Caco-2 (cell line): Measurements from ENCODE around the gene LYSMD2. TPM values are rescaled to one million over a fixed set of nuclear protein-coding genes. Genes with fewer than 3 reads are reported as not detected.

Experiments
- BruUV-seq: library from RNA; stranded (reverse); fragments of 400-500 nt; replicated peaks from 2 replicates; lab custom pipeline; 2021; lab: Mats Ljungman, UMichigan
- CTCF ChIA-PET: fragments of 300-600 bp; sonication (Branson Sonifier 250); formaldehyde crosslinking; loops from one replicate; lab custom pipeline; 2022; ENCODE audit warnings: antibody characterized with exemption; lab: Charles Lee
- POLR2A ChIA-PET: fragments of 300-600 bp; sonication (Branson Sonifier 250); formaldehyde crosslinking; loops from one replicate; lab custom pipeline; 2022; ENCODE audit warnings: antibody characterized with exemption; lab: Charles Lee
- DNase-seq, 2 experiments: peaks; one replicate each; pipeline versions ENCODE4 v3.0.0 to v3.0.0-alpha.2; 2020 to 2022
- H3K27me3 ChIP-seq: replicated peaks from 2 replicates; pipeline ENCODE4 v1.6.0; 2011; ENCODE audit warnings: low read length; ENCODE audit not compliant: control insufficient read depth, insufficient read depth
- H3K36me3 ChIP-seq: 2 replicates; pipeline ENCODE4 v1.5.1; 2011; ENCODE audit warnings: low read length; ENCODE audit not compliant: control insufficient read depth, insufficient read depth
- H3K4me1 ChIP-seq: fragments of 250-450 bp; sonication (Bioruptor Pico); 2 replicates; pipeline ENCODE4 v1.5.1; 2020; ENCODE audit warnings: mild to moderate bottlenecking
- H3K4me3 ChIP-seq: 2 replicates; pipeline ENCODE4 v1.5.1; 2011; ENCODE audit warnings: low read depth, mild to moderate bottlenecking, control low read depth, low read length
- H3K9me3 ChIP-seq: fragments of 250-450 bp; sonication (Bioruptor Pico); 2 replicates; pipeline ENCODE4 v1.5.1; 2020; ENCODE audit warnings: mild to moderate bottlenecking, moderate library complexity
- H3K27ac Mint-ChIP-seq: one replicate; pipeline ENCODE4 v1.8.0; 2022; ENCODE audit warnings: mixed read lengths; ENCODE audit not compliant: unreplicated experiment
- H3K27me3 Mint-ChIP-seq: one replicate; pipeline ENCODE4 v1.8.0; 2022; ENCODE audit warnings: mixed read lengths; ENCODE audit not compliant: insufficient read depth, unreplicated experiment
- H3K36me3 Mint-ChIP-seq: one replicate; pipeline ENCODE4 v1.8.0; 2022; ENCODE audit warnings: mild to moderate bottlenecking, mixed read lengths; ENCODE audit not compliant: insufficient read depth, unreplicated experiment
- H3K4me1 Mint-ChIP-seq: one replicate; pipeline ENCODE4 v1.8.0; 2022; ENCODE audit warnings: low read depth, mixed read lengths; ENCODE audit not compliant: unreplicated experiment
- H3K4me3 Mint-ChIP-seq: one replicate; pipeline ENCODE4 v1.8.0; 2022; ENCODE audit warnings: mild to moderate bottlenecking, moderate library complexity, mixed read lengths; ENCODE audit not compliant: unreplicated experiment
- H3K9me3 Mint-ChIP-seq: one replicate; pipeline ENCODE4 v1.8.0; 2022; ENCODE audit warnings: mixed read lengths; ENCODE audit not compliant: unreplicated experiment
- CTCF ChIP-seq, 2 experiments: fragments of 200-600 bp in 1 of 2; IDR thresholded peaks; 1 replicate in 1 of 2; 2 replicates in 1 of 2; pipeline versions ENCODE4 v1.5.1 to v1.8.0; 2011 to 2022; ENCODE audit warnings: antibody characterized with exemption in 1 of 2, control low read depth in 1 of 2, inconsistent platforms in 1 of 2, low read depth in 1 of 2, low read length in 1 of 2, mild to moderate bottlenecking in 1 of 2, moderate library complexity in 1 of 2; ENCODE audit not compliant: insufficient read depth in 1 of 2, severe bottlenecking in 1 of 2, unreplicated experiment in 1 of 2
- intact Hi-C: fragments of 100-400 bp; cut with micrococcal nuclease; formaldehyde crosslinking; loops from one replicate; pipeline ENCODE4 v1.10.0; 2022; ENCODE audit not compliant: unreplicated experiment
- total RNA-seq: library from RNA; stranded (reverse); gene quantifications from 2 replicates; pipeline ENCODE4 v1.2.3, GENCODE V29; 2022

Gene LYSMD2
- total RNA-seq, 1 experiment from 2014 or later, result 0.29 TPM

- POLR2A ChIA-PET, result no interaction called here
- CTCF ChIA-PET, result interaction anchor here (1.0 kb wide), 1 partner anchor 25 kb away, joined by 3 read pairs; no protein-coding TSS in a partner anchor
- peak in 1 of 2 experiments; percentile 41 for DNase-seq
- peaks cover 39% of the 10 kb centered on the region for H3K27me3 Mint-ChIP-seq
- intact Hi-C loops, result no loop called here
- no peaks in the 10 kb centered on the region for H3K4me1 ChIP-seq
- no peaks in the 10 kb centered on the region; the same call in 1 of the 2 replicates for H3K27me3 ChIP-seq
- H3K27ac Mint-ChIP-seq, result no peak within 1 kb of the TSS
- peaks cover 7% of the 10 kb centered on the region for H3K4me1 Mint-ChIP-seq
- no TSS peak for BruUV-seq
- no peaks in the 10 kb centered on the region for H3K9me3 ChIP-seq
- no peaks in the 10 kb centered on the region for H3K36me3 ChIP-seq
- H3K4me3 Mint-ChIP-seq, result peak within 1 kb of the TSS; percentile 74
- no peaks in the 10 kb centered on the region for H3K9me3 Mint-ChIP-seq
- H3K4me3 ChIP-seq, result peak within 1 kb of the TSS; percentile 50
- no peaks in the 10 kb centered on the region for H3K36me3 Mint-ChIP-seq
- no peak for TF ChIP-seq CTCF (IDR thresholded peaks at IDR 0.05; ENCODE audit: insufficient read depth in 1 of 2, low read depth in 1 of 2, low read length in 1 of 2, severe bottlenecking in 1 of 2, unreplicated experiment in 1 of 2)
Observed at GRCh38 chr15:51750792-51751696, 13.6 kb upstream of the LYSMD2 start, which contains the start of gene TMOD2. Gene TMOD2 (plus strand): TSS chr15:51751597. CDS start chr15:51766442, 14,845 bp downstream.

DNA sequence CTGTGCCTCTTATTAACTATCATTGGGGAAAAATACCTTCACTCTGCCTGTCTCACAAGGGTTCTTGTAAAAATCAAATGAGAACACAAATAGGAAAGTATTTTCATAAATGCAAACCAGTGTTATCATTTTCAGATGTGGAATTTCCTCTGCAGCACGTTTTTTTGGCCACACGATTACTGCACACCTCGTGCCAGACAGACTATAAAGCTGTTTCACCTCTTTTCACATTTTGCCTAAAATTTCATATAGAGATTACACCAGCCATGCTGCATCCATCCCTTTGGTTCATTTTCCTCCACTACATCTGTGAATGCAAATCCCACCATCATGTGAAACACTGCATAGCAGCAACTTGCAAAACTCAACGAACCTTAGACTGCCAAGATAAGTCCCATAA lies 12.7 kb upstream of the LYSMD2 start:
- no peak for DNase-seq
- no peaks in the 10 kb centered on the region for H3K36me3 ChIP-seq
- no peaks in the 10 kb centered on the region for H3K9me3 Mint-ChIP-seq
- ChIA-PET CTCF (no interaction called here), POLR2A (no interaction called here)
- no peaks in the 10 kb centered on the region for H3K36me3 Mint-ChIP-seq
- H3K4me1 ChIP-seq, result no peaks in the 10 kb centered on the region
- H3K4me1 Mint-ChIP-seq, result peaks cover 7% of the 10 kb centered on the region
- intact Hi-C loops, result no loop called here
- no peak for TF ChIP-seq CTCF (IDR thresholded peaks at IDR 0.05; ENCODE audit: insufficient read depth in 1 of 2, low read depth in 1 of 2, low read length in 1 of 2, severe bottlenecking in 1 of 2, unreplicated experiment in 1 of 2)
- no peak overlapping the region for H3K27ac Mint-ChIP-seq
- BruUV-seq, result no TSS peak
- H3K4me3 Mint-ChIP-seq, result no peak overlapping the region
- H3K27me3 Mint-ChIP-seq, result peaks cover 32% of the 10 kb centered on the region
- H3K9me3 ChIP-seq, result no peaks in the 10 kb centered on the region
- H3K4me3 ChIP-seq, result no peak overlapping the region
- no peaks in the 10 kb centered on the region; the same call in 1 of the 2 replicates for H3K27me3 ChIP-seq

- CTCF ChIA-PET, result no interaction called here
- Mint-ChIP-seq H3K27ac (no peak overlapping the region), H3K9me3 (no peaks in the 10 kb centered on the region), H3K27me3 (peaks cover 33% of the 10 kb centered on the region), H3K4me3 (no peak overlapping the region), H3K4me1 (peaks cover 7% of the 10 kb centered on the region), H3K36me3 (no peaks in the 10 kb centered on the region)
- Histone ChIP-seq H3K36me3 (no peaks in the 10 kb centered on the region), H3K4me1 (no peaks in the 10 kb centered on the region), H3K9me3 (no peaks in the 10 kb centered on the region), H3K27me3 (no peaks in the 10 kb centered on the region; the same call in 1 of the 2 replicates), H3K4me3 (no peak overlapping the region)
- no peak for TF ChIP-seq CTCF (IDR thresholded peaks at IDR 0.05; ENCODE audit: insufficient read depth in 1 of 2, low read depth in 1 of 2, low read length in 1 of 2, severe bottlenecking in 1 of 2, unreplicated experiment in 1 of 2)
- POLR2A ChIA-PET, result no interaction called here
- DNase-seq, result no peak
- intact Hi-C loops, result no loop called here
- BruUV-seq, result no TSS peak
Observed at GRCh38 chr15:51749307-51749706, 11.9 kb upstream of the LYSMD2 start.
